NOMO-1 treated with dmso at 0.1 percent for 144 hours (cell line): Measurements from ENCODE around the gene IL4R.
"Not testable (repeated sequence)": the region's sequence is repeated elsewhere in the genome, so short reads cannot be mapped to it uniquely, and the experiment has no call there.

Source experiments
- DNase-seq: peaks from one replicate; lab custom pipeline; 2025; ENCODE audit not compliant: unreplicated experiment; lab: John Stamatoyannopoulos, UW

Gene IL4R

DNA sequence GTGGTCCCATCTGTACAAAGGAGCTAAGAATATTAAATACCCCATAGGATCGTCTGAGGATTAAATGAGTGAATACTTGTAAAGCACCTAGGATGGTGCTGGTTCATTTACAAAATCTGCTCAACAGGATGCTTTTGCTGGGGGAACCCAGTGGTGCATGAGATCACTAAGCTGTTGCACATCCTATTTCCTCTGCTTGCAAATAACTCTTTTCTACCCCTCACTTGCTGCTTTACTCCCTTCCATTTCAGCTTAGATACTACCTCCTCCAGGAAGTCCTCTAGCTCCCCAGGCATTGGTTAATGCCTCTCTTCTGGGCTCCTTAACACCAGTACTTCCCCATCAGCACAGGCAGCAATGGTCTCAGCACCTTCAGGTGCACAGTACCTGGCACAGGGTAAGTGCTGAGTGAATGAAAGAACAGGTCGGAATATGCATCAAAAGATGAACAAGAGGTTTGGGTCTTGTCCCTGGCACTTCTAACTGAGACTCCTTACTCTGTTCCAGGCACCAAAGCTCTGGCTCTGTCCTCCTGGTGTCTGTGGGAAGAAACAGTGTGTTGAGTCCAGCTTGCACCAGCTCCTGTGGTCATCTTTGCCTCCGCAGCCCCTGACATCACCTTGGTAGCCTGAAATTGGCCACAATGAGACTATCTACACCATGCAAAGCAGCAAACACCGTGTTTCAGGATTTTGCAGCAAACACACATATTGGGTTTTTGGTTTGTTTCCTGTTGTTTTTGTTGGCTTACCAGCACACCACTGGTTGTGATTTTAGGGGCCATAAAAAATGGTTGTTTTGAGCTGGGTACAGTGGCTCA, 64.1 kb downstream of the IL4R start:
- DNase-seq = no peak

DNA sequence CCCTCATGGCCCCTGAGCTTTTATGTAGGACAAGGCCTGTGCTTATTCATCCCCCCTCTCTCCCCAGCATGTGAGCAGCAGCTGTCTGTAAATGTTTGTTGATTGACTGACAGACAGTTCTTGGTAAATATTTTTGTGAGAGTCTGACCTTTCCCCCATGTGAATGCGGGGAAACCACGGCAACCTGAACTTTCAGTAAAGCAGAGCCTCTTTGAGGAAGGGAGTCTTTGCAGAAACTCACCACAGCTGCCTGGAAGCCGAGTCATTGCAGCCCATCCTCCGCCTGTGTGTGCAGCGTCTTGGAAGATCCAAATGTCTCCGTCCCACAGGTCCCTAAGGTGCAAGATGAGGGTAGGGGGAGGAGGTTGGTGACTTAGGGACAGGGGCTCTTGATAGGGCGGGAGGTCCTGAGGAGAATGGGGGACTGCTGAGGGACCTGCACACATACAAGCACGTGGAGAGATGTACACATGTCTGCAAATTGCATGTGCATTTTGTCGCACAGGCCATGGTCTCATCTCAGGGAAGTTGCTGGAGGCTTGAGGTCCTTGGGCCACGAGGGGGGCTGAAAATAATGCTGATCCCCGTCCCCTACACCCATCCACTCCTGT, 65.2 kb downstream of the IL4R start:
- no peak for DNase-seq

- DNase-seq = no peak
Observed at GRCh38 chr16:27379919-27380318, 66.1 kb downstream of the IL4R start.

GRCh38 chr16:27381236-27381635, 67.5 kb downstream of the IL4R start:
- DNase-seq = no peak

GRCh38 chr16:27381974-27382855, 68.4 kb downstream of the IL4R start:
- DNase-seq = no peak

DNA sequence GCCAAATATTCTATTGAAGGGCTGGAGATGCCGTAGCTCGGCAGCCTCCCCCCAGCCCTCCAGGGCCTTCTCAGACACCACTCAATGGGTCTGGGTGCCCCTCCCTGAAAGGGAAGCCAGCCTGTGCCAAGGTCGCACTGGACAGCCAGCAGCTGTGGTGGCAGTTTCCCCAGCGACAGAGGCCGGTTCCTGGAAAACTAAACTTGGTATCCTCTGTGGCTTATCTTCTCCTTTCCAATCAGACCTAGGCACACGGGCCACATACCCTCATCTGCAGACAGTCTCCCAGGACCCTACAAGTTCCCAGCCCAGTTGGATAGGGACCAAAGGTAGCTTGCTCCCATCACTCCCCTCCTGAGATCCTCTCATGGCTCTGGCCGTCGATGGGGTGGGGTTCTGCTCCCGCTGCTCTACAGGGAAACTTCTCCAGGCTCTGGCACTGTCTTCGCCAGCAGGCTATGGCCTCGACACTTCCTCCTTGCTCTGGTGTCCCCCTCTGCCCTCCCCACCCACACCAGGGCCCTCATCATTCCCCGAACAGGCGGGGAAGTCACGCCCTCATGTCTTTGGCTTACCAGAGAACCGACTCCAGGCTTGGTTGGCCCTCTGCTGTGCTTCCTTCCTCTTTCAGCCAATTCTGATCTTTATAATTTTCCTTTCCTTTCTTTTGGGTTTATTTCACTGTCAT, 69.9 kb downstream of the IL4R start:
- no peak for DNase-seq

GRCh38 chr16:27384425-27384824, 70.7 kb downstream of the IL4R start:
- DNase-seq = no peak

- no peak for DNase-seq
Observed at GRCh38 chr16:27385398-27385797, 71.6 kb downstream of the IL4R start.

DNA sequence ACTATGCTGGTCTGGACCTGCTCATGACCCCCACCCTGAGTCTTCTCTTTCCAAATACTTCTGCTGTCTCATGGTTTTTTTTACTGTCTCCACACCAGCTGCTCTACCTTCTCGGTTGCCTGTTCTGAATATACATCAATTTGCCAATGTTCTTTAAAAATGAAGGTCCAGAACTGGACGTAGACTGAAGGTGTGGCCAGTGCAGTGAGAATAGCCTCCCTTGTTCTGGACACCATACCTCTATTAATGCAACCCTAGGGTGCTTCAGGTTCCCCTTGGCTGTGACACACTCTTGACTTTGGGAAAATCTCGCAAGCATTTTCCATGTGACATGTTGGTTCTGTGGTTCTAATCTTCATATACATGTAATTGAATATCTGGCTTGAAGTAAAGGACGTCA, 72.9 kb downstream of the IL4R start:
- DNase-seq = no peak

- DNase-seq = no peak
Observed at GRCh38 chr16:27387724-27388123, 74.0 kb downstream of the IL4R start.

GRCh38 chr16:27389272-27389961, 75.6 kb downstream of the IL4R start:
- no peak for DNase-seq

DNA sequence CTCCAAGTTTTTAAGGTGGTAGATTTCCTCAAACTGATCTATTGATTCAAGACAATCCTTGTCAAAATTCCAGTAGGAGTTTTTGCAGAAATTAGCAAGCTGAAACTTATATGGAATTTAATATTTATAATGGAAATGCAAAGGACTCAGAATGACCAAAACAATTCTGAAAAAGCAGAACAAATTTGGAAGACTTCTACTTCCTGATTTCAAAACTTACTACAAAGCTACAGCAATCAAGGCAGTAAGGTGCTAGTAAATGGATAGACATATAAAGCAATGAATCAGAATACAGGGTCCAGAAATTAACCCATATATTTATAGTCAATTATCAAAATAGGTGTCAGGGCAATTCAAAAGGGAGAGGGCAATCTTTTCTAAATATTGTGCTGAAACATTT, 76.4 kb downstream of the IL4R start:
- DNase-seq = no peak

DNA sequence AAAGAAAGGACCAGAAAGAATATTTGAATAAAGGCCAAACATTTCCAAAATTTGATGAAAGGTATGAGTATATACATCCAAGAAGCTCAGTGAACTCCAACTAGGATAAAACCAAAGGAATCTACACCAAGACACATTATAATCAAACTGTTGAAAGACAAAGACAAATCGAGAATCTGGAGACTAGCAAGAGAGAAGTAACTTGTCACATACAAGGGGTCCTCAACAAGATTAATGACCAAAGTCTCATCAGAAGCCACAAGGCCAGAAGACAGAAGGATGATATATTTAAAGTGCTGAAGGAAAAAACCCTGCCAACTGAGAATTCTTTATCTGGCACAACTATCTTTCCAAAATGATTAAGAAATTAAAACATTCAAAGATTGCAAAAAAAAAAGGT, 78.9 kb downstream of the IL4R start:
- DNase-seq = no peak

GRCh38 chr16:27394516-27394915, 80.7 kb downstream of the IL4R start:
- no peak for DNase-seq

- DNase-seq = not testable (repeated sequence)
Observed at GRCh38 chr16:27398341-27398893, 84.6 kb downstream of the IL4R start.

GRCh38 chr16:27398894-27399853, 85.4 kb downstream of the IL4R start:
- peak; percentile 72 for DNase-seq

- DNase-seq = no peak
Observed at GRCh38 chr16:27399969-27400368, 86.2 kb downstream of the IL4R start.

DNA sequence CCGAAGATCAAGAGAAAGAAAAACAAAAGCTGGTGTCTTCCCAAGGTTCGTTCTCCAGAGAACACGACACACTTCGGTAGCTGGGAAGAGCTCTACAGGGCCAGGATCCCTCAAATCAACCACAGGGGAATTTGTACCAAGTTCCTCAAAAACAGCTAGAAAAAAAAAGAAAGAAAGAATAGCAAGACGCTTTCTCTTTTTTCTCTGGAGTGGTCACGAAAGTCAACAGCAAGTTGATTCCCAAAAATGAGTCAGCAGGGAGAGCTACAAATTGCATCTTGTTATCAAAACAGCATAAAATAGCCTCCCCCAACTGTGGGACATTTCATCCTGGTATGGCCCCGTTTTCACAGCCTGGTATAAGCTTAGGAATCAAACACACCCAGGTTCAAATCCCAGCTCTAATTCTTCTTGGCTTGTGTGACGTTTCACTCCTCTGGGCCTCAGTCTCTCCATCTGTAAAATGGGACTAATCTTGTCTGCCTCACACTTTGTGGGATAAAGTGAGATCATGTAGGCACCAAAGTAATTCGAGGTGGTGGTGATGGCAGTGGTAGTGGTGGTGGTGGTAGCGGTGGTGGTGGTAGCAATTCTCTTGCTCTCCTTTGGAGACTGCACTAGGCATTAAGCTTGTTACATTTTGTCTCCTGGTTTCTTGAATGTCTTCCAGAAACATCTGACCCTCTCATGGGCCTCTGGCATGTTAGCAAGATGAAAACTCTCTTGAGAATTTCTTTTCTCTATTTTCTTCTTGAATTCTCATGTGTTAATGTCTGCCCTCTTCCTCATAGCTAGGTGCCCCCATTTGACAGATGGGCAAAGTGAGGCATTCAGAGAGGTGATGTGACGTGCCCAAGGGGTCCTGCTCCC, 87.2 kb downstream of the IL4R start:
- DNase-seq = no peak
